ENCODE results near the gene BACE1-AS. TPM values are rescaled to one million over a fixed set of nuclear protein-coding genes. Genes with fewer than 3 reads are reported as not detected.
A peak's percentile ranks its signal among the peaks of the same experiment; 100 is the strongest.
"Not testable (repeated sequence)": the region's sequence is repeated elsewhere in the genome, so short reads cannot be mapped to it uniquely, and the experiment has no call there.

Gene BACE1-AS
- polyA plus RNA-seq, 2 of the 4 experiments (the other 2 are of a cell fraction): 2.0 to 4.4 TPM

- 94% methylated on average over 4 of the region's 4 CpGs for WGBS (ENCODE audit: missing lambda C conversion rate)
- POLR2A ChIA-PET: no interaction called here
- Histone ChIP-seq H3K27ac (no peak overlapping the region), H3K4me1 (no peaks in the 10 kb centered on the region), H3K9me3 (0 out of 3 replicates have a peak, but pooled peaks cover 2% of the 10 kb centered on the region), H3K4me3 (no peak overlapping the region), H3K4me2 (no peak overlapping the region)
- CTCF ChIA-PET: interaction anchor here (0.7 kb wide), 1 partner anchor 8 kb away, joined by 3 read pairs; no protein-coding TSS in a partner anchor
- no peak for TF ChIP-seq KDM5A (IDR thresholded peaks at IDR 0.05)
- no peak for TF ChIP-seq JUN (IDR thresholded peaks at IDR 0.05)
- TF ChIP-seq, protein P1, sequence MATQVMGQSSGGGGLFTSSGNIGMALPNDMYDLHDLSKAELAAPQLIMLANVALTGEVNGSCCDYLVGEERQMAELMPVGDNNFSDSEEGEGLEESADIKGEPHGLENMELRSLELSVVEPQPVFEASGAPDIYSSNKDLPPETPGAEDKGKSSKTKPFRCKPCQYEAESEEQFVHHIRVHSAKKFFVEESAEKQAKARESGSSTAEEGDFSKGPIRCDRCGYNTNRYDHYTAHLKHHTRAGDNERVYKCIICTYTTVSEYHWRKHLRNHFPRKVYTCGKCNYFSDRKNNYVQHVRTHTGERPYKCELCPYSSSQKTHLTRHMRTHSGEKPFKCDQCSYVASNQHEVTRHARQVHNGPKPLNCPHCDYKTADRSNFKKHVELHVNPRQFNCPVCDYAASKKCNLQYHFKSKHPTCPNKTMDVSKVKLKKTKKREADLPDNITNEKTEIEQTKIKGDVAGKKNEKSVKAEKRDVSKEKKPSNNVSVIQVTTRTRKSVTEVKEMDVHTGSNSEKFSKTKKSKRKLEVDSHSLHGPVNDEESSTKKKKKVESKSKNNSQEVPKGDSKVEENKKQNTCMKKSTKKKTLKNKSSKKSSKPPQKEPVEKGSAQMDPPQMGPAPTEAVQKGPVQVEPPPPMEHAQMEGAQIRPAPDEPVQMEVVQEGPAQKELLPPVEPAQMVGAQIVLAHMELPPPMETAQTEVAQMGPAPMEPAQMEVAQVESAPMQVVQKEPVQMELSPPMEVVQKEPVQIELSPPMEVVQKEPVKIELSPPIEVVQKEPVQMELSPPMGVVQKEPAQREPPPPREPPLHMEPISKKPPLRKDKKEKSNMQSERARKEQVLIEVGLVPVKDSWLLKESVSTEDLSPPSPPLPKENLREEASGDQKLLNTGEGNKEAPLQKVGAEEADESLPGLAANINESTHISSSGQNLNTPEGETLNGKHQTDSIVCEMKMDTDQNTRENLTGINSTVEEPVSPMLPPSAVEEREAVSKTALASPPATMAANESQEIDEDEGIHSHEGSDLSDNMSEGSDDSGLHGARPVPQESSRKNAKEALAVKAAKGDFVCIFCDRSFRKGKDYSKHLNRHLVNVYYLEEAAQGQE (IDR thresholded peaks at IDR 0.05): no peak
- no peak for TF ChIP-seq ZNF302 (CRISPR knock-in tag; IDR thresholded peaks at IDR 0.05)
- no peak for TF ChIP-seq TP53 (CRISPR knock-in tag; IDR thresholded peaks at IDR 0.05)
- TF ChIP-seq, protein P2, sequence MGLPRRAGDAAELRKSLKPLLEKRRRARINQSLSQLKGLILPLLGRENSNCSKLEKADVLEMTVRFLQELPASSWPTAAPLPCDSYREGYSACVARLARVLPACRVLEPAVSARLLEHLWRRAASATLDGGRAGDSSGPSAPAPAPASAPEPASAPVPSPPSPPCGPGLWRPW (IDR thresholded peaks at IDR 0.05): no peak
- no peak for TF ChIP-seq ESRRA (IDR thresholded peaks at IDR 0.05; ENCODE audit: borderline replicate concordance, low read length)
- no peak for TF ChIP-seq CHD2 (IDR thresholded peaks at IDR 0.05; ENCODE audit: low read length, partially characterized antibody)
- TF ChIP-seq EHMT2 (IDR thresholded peaks at IDR 0.05; ENCODE audit: low read depth): no peak
- TF ChIP-seq CBX2 (IDR thresholded peaks at IDR 0.05; ENCODE audit: borderline replicate concordance, low read depth): no peak
- no peak for TF ChIP-seq POLR2AphosphoS2 (conservative IDR thresholded peaks at IDR 0.05; ENCODE audit: low read length)
- no peak for TF ChIP-seq CEBPB (IDR thresholded peaks at IDR 0.05)
- no peak for TF ChIP-seq POLR2A (IDR thresholded peaks at IDR 0.05; ENCODE audit: low read length)
- TF ChIP-seq ZSCAN20 (CRISPR knock-in tag; IDR thresholded peaks at IDR 0.05): no peak
- no peak for TF ChIP-seq TFCP2L1 (CRISPR knock-in tag; IDR thresholded peaks at IDR 0.05)
- TF ChIP-seq EHF (CRISPR knock-in tag; IDR thresholded peaks at IDR 0.05): no peak
- TF ChIP-seq, protein P3, sequence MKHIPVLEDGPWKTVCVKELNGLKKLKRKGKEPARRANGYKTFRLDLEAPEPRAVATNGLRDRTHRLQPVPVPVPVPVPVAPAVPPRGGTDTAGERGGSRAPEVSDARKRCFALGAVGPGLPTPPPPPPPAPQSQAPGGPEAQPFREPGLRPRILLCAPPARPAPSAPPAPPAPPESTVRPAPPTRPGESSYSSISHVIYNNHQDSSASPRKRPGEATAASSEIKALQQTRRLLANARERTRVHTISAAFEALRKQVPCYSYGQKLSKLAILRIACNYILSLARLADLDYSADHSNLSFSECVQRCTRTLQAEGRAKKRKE (CRISPR knock-in tag; IDR thresholded peaks at IDR 0.05; ENCODE audit: low read depth): no peak
- ATAC-seq (no peak), DNase-seq (ENCODE audit: low read depth in 1 of 2, low spot score in 1 of 2) (no peak), FAIRE-seq (no peak)
Observed at GRCh38 chr11:117271208-117271607, 19.9 kb upstream of the BACE1-AS start.

DNA sequence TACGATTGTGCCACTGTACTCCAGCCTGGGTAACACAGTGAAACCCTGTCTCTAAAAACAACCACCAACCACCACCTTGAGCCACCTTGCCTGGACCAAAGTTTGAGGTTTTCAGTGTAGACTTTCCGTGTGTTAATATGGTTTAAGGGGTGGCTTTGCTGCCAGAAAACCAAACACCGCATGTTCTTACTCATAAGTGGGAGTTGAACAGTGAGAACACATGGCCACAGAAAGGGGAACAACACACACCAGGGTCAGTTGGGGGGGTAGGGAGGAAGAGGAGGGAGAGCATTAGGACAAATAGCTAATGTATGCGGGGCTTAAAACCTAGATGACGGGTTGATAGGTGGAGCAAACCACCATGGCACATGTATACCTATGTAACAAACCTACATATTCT, 19.0 kb upstream of the BACE1-AS start:
- H3K4me1 ChIP-seq; CTCF ChIA-PET; ATAC-seq; FAIRE-seq; DNase-seq (ENCODE audit: low read depth in 1 of 2, low spot score in 1 of 2); H3K4me2 ChIP-seq; POLR2A ChIA-PET; H3K27ac ChIP-seq; H3K4me3 ChIP-seq; H3K9me3 ChIP-seq: not testable (repeated sequence)
- 95% methylated on average over 5 of the region's 5 CpGs for WGBS (ENCODE audit: missing lambda C conversion rate)

DNA sequence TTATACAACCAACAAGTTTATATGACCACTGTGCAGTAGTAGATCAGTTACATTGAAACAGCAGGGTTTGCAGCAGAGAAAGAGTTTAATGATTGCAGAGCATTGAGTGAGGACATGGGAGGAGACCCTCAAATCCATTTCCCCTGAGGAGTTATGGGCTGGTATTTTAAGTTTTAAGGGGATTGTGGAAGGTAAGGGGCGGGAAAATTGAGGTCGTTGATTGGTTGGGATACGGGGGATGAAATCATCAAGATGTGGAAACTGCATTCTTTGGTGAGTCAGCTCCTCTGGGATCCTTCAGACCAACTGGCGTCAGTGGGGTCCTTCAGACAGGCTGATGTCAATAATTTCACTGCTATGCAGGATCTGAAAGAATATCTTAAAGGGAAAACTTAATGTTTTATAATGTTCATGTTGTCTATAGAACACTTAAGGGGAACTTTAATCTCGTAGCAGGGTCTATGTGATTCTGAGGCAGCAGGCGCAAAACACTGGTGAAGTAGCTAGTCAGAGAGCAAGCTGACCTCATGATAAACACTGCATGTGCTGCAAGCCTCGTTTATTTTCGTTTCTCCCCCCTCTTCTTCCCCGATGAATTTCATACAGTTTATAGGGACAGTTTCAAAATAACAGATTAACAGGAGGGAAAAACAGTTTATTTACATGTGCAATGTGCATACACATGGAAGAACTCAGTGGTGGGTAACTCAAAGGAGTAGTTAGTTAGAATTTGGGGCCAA, 17.4 kb upstream of the BACE1-AS start:
- Histone ChIP-seq H3K4me3 (no peak overlapping the region), H3K27ac (no peak overlapping the region), H3K4me1 (no peaks in the 10 kb centered on the region), H3K4me2 (no peak overlapping the region), H3K9me3 (0 out of 3 replicates have a peak, but pooled peaks cover 2% of the 10 kb centered on the region)
- ChIA-PET POLR2A (no interaction called here), CTCF (no interaction called here)
- ATAC-seq (peak in 1 of 2 experiments; percentile 53; a peak in 2 of 6 replicates), DNase-seq (ENCODE audit: low read depth in 1 of 2, low spot score in 1 of 2) (peak in 1 of 2 experiments; percentile 20), FAIRE-seq (no peak)
- WGBS (ENCODE audit: missing lambda C conversion rate): 74% methylated on average over 9 of the region's 9 CpGs
- TF ChIP-seq HEYL (CRISPR knock-in tag; IDR thresholded peaks at IDR 0.05): no peak
- no peak for TF ChIP-seq EHMT2 (IDR thresholded peaks at IDR 0.05; ENCODE audit: low read depth)
- no peak for TF ChIP-seq RAD21 (conservative IDR thresholded peaks at IDR 0.05 in 1 of 2, IDR thresholded peaks at IDR 0.05 in 1 of 2)
- no peak for TF ChIP-seq FOSL2 (IDR thresholded peaks at IDR 0.05)
- TF ChIP-seq FOSL2 (CRISPR knock-in tag; IDR thresholded peaks at IDR 0.05): no peak
- TF ChIP-seq CBX8 (IDR thresholded peaks at IDR 0.05): no peak
- TF ChIP-seq ZSCAN20 (CRISPR knock-in tag; IDR thresholded peaks at IDR 0.05): no peak
- no peak for TF ChIP-seq MYC (IDR thresholded peaks at IDR 0.05; ENCODE audit: borderline replicate concordance, low read length)
- no peak for TF ChIP-seq ZNF302 (CRISPR knock-in tag; IDR thresholded peaks at IDR 0.05)
- TF ChIP-seq GATA3 (IDR thresholded peaks at IDR 0.05; ENCODE audit: borderline replicate concordance): no peak
- no peak for TF ChIP-seq RFX5 (IDR thresholded peaks at IDR 0.05)
- TF ChIP-seq, protein P4, sequence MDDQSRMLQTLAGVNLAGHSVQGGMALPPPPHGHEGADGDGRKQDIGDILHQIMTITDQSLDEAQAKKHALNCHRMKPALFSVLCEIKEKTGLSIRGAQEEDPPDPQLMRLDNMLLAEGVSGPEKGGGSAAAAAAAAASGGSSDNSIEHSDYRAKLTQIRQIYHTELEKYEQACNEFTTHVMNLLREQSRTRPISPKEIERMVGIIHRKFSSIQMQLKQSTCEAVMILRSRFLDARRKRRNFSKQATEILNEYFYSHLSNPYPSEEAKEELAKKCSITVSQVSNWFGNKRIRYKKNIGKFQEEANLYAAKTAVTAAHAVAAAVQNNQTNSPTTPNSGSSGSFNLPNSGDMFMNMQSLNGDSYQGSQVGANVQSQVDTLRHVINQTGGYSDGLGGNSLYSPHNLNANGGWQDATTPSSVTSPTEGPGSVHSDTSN (IDR thresholded peaks at IDR 0.05): no peak
- TF ChIP-seq CHD4 (IDR thresholded peaks at IDR 0.05; ENCODE audit: borderline replicate concordance): no peak
- TF ChIP-seq HOXA7 (CRISPR knock-in tag; IDR thresholded peaks at IDR 0.05): no peak
- TF ChIP-seq MAX (IDR thresholded peaks at IDR 0.05): no peak
- TF ChIP-seq ESRRA (IDR thresholded peaks at IDR 0.05; ENCODE audit: borderline replicate concordance, low read length): no peak
- TF ChIP-seq, protein P2 (IDR thresholded peaks at IDR 0.05): no peak

All from A549 (cell line).